Liver (tissue), 9 donors: Measurements from ENCODE around the gene DIP2A. TPM values are rescaled to one million over a fixed set of nuclear protein-coding genes. Genes with fewer than 3 reads are reported as not detected.
A peak's percentile ranks its signal among the peaks of the same experiment; 100 is the strongest.

Experiments
- DNase-seq: peaks from one replicate; pipeline ENCODE4 v3.0.0-alpha.2; 2017; ENCODE audit warnings: low spot score
- H3K27ac ChIP-seq, 2 donors: one replicate each; pipeline ENCODE4 v1.7.0; 2013; ENCODE audit warnings: inconsistent platforms in 2 of 2, low read length in 2 of 2, control low read depth in 1 of 2, low read depth in 1 of 2, mild to moderate bottlenecking in 1 of 2
- H3K27me3 ChIP-seq, 4 donors: one replicate each; pipeline versions ENCODE4 v1.6.1 to v1.7.0; 2013; ENCODE audit warnings: low read length in 3 of 4, inconsistent platforms in 1 of 4, mild to moderate bottlenecking in 1 of 4, moderate library complexity in 1 of 4; ENCODE audit not compliant: control insufficient read depth in 4 of 4, insufficient read depth in 4 of 4
- H3K36me3 ChIP-seq, 4 donors: one replicate each; pipeline versions ENCODE4 v1.6.1 to v1.7.0; 2013; ENCODE audit warnings: low read length in 3 of 4, mild to moderate bottlenecking in 3 of 4, low read depth in 1 of 4, moderate library complexity in 1 of 4; ENCODE audit not compliant: control insufficient read depth in 4 of 4, insufficient read depth in 3 of 4
- H3K4me1 ChIP-seq, 4 donors: one replicate each; pipeline versions ENCODE4 v1.6.1 to v1.7.0; 2013; ENCODE audit warnings: low read length in 3 of 4, mild to moderate bottlenecking in 3 of 4, moderate library complexity in 1 of 4; ENCODE audit not compliant: control insufficient read depth in 4 of 4, insufficient read depth in 4 of 4
- H3K4me3 ChIP-seq, 3 donors: one replicate each; pipeline versions ENCODE4 v1.6.1 to v1.7.0; 2013; ENCODE audit warnings: low read length in 3 of 3, control low read depth in 1 of 3, low read depth in 1 of 3, mild to moderate bottlenecking in 1 of 3
- H3K9ac ChIP-seq, 2 donors: one replicate each; pipeline ENCODE4 v1.7.0; 2013; ENCODE audit warnings: low read length in 2 of 2, mild to moderate bottlenecking in 2 of 2, moderate library complexity in 2 of 2, control low read depth in 1 of 2, low read depth in 1 of 2
- H3K9me3 ChIP-seq, 4 donors: one replicate each; pipeline versions ENCODE4 v1.6.1 to v1.7.0; 2013; ENCODE audit warnings: low read length in 3 of 4; ENCODE audit not compliant: control insufficient read depth in 4 of 4
- EGR1 ChIP-seq, 2 donors: IDR thresholded peaks; 2 replicates each; pipeline ENCODE4 v1.6.1; 2016 to 2018; ENCODE audit warnings: antibody characterized with exemption in 2 of 2, low read depth in 2 of 2
- FOXA1 ChIP-seq: IDR thresholded peaks from 2 replicates; pipeline ENCODE4 v1.6.1; 2016; ENCODE audit warnings: antibody characterized with exemption
- GABPA ChIP-seq, 2 donors: IDR thresholded peaks in 1 of 2; conservative IDR thresholded peaks in 1 of 2; 2 replicates each; pipeline ENCODE4 v1.6.1; 2016; ENCODE audit warnings: antibody characterized with exemption in 2 of 2, mild to moderate bottlenecking in 1 of 2, moderate library complexity in 1 of 2
- HNF4A ChIP-seq, 2 donors: conservative IDR thresholded peaks; 2 replicates each; pipeline ENCODE4 v1.6.1; 2016; ENCODE audit warnings: antibody characterized with exemption in 2 of 2, mild to moderate bottlenecking in 2 of 2
- HNF4G ChIP-seq: IDR thresholded peaks from 2 replicates; pipeline ENCODE4 v1.6.1; 2016; ENCODE audit warnings: antibody characterized with exemption
- JUND ChIP-seq, 2 donors: IDR thresholded peaks; 2 replicates each; pipeline ENCODE4 v1.6.1; 2016; ENCODE audit warnings: antibody characterized with exemption in 2 of 2
- NR2F2 ChIP-seq: IDR thresholded peaks from 2 replicates; pipeline ENCODE4 v1.6.1; 2016; ENCODE audit warnings: antibody characterized with exemption
- RAD21 ChIP-seq, 2 donors: IDR thresholded peaks; 2 replicates each; pipeline ENCODE4 v1.6.1; 2016; ENCODE audit warnings: antibody characterized with exemption in 2 of 2, mild to moderate bottlenecking in 2 of 2
- RXRA ChIP-seq, 2 donors: IDR thresholded peaks; 2 replicates each; pipeline ENCODE4 v1.6.1; 2017 to 2018; ENCODE audit warnings: antibody characterized with exemption in 2 of 2, mild to moderate bottlenecking in 1 of 2
- SP1 ChIP-seq: IDR thresholded peaks from 2 replicates; pipeline ENCODE4 v1.6.1; 2018; ENCODE audit warnings: antibody characterized with exemption, mild to moderate bottlenecking
- TAF1 ChIP-seq: conservative IDR thresholded peaks from 2 replicates; pipeline ENCODE4 v1.6.1; 2016; ENCODE audit warnings: antibody characterized with exemption, mild to moderate bottlenecking
- YY1 ChIP-seq: IDR thresholded peaks from 2 replicates; pipeline ENCODE4 v1.6.1; 2016; ENCODE audit warnings: antibody characterized with exemption, mild to moderate bottlenecking
- WGBS: extraction: QIAGEN DNeasy Blood & Tissue Kit; methylation state at CpG from one replicate; pipeline ENCODE4 v1.1.7; 2013; 5-methylcytosine and 5-hydroxymethylcytosine counted together
- polyA plus RNA-seq, 2 donors: library from polyadenylated mRNA; stranded (reverse) in 1 of 2; unstranded in 1 of 2; fragments of 200-250 nt in 1 of 2; fragments of >200 nt in 1 of 2; fragmentation: Nextera tagmentation in 1 of 2; extraction: Ambion mirVana in 1 of 2; gene quantifications; one replicate each; pipeline versions ENCODE4 v1.2.1 to v1.2.3, GENCODE V29; 2013 to 2015
- total RNA-seq, 2 donors: library from RNA; depleted of rRNA; stranded (reverse); fragments of >200 nt; gene quantifications; one replicate each; pipeline ENCODE4 v1.2.3, GENCODE V29; 2014
- TF ChIP-seq, protein P1 (sequence below): IDR thresholded peaks from 2 replicates; pipeline ENCODE4 v1.6.1; 2016; ENCODE audit warnings: antibody characterized with exemption
- TF ChIP-seq, protein P2 (sequence below): IDR thresholded peaks from 2 replicates; pipeline ENCODE4 v1.6.1; 2016; ENCODE audit warnings: antibody characterized with exemption, mild to moderate bottlenecking
- donor health status: healthy.
- donor health status: healthy.
- donor health status: healthy.
- donor health status: healthy.
- donor health status: healthy.

Gene DIP2A, protein sequence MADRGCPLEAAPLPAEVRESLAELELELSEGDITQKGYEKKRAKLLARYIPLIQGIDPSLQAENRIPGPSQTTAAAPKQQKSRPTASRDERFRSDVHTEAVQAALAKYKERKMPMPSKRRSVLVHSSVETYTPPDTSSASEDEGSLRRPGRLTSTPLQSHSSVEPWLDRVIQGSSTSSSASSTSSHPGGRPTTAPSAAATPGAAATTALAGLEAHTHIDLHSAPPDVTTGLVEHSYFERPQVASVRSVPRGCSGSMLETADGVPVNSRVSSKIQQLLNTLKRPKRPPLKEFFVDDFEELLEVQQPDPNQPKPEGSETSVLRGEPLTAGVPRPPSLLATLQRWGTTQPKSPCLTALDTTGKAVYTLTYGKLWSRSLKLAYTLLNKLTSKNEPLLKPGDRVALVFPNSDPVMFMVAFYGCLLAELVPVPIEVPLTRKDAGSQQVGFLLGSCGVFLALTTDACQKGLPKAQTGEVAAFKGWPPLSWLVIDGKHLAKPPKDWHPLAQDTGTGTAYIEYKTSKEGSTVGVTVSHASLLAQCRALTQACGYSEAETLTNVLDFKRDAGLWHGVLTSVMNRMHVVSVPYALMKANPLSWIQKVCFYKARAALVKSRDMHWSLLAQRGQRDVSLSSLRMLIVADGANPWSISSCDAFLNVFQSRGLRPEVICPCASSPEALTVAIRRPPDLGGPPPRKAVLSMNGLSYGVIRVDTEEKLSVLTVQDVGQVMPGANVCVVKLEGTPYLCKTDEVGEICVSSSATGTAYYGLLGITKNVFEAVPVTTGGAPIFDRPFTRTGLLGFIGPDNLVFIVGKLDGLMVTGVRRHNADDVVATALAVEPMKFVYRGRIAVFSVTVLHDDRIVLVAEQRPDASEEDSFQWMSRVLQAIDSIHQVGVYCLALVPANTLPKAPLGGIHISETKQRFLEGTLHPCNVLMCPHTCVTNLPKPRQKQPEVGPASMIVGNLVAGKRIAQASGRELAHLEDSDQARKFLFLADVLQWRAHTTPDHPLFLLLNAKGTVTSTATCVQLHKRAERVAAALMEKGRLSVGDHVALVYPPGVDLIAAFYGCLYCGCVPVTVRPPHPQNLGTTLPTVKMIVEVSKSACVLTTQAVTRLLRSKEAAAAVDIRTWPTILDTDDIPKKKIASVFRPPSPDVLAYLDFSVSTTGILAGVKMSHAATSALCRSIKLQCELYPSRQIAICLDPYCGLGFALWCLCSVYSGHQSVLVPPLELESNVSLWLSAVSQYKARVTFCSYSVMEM (N-terminal part only)
- 10 to 100 TPM in 1 of 2 donors, 1 to 10 TPM in 1; 9.6 to 21.7 TPM for total RNA-seq
- polyA plus RNA-seq: 1 to 10 TPM; 3.8 to 5.3 TPM

DNA sequence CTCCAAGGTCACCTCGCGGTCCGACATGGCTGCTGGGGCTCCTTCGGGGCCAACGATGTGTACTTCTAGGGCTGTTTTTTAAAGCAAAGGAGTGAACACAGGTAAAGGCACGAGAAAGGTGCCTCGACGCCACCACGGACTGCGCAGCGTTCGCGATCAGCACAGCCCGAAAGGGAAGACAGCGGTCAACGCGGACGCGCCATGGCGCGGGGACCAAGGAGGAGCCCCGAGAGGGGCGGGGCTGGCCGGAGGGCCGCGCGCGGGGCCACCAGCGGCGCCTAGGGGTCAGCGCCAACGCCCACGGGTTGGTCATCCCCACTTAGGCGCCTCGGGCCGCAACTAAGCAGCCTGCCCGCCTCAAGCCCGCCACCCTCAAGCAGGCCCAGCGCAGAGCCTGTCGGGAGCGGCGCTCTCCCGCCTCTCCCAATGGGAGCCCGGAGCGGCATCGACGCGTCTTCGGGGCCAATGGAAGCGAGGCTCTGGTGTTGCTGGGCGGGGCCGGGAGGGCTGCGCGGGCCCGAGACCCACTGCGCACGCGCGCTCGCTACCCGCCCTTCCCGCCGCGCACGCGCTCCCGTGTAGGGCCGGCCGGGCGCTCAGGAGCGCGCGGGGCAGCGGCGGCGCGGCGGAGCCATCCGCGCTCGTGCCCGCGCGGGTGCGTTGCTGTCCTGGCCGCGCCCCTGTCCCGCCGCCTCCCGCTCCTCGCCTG, at the start of gene DIP2A:
TSS of gene DIP2A (plus strand) at position 577 of the 709 bp plus-strand sequence. CDS start 241 bp downstream, outside the sequence.
- Histone ChIP-seq H3K9ac (peak within 1 kb of the TSS; percentile 89 to 90), H3K36me3 (peaks cover 0 to 2% (median 0%) of the 10 kb centered on the region in 4 donors), H3K27ac (peak within 1 kb of the TSS; percentile 89 to 91), H3K9me3 (no peaks in the 10 kb centered on the region), H3K4me1 (peaks cover 2 to 21% (median 16%) of the 10 kb centered on the region in 4 donors), H3K27me3 (no peaks in the 10 kb centered on the region), H3K4me3 (peak within 1 kb of the TSS; percentile 92 to 95 (median 95))
- peak; percentile 94 for DNase-seq
- TF ChIP-seq, protein P1, sequence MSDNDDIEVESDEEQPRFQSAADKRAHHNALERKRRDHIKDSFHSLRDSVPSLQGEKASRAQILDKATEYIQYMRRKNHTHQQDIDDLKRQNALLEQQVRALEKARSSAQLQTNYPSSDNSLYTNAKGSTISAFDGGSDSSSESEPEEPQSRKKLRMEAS: no peak
- TF ChIP-seq RAD21 (IDR thresholded peaks at IDR 0.05): peak in 1 of 2 donors; percentile 21
- TF ChIP-seq RXRA (IDR thresholded peaks at IDR 0.05): no peak
- TF ChIP-seq, protein P2, sequence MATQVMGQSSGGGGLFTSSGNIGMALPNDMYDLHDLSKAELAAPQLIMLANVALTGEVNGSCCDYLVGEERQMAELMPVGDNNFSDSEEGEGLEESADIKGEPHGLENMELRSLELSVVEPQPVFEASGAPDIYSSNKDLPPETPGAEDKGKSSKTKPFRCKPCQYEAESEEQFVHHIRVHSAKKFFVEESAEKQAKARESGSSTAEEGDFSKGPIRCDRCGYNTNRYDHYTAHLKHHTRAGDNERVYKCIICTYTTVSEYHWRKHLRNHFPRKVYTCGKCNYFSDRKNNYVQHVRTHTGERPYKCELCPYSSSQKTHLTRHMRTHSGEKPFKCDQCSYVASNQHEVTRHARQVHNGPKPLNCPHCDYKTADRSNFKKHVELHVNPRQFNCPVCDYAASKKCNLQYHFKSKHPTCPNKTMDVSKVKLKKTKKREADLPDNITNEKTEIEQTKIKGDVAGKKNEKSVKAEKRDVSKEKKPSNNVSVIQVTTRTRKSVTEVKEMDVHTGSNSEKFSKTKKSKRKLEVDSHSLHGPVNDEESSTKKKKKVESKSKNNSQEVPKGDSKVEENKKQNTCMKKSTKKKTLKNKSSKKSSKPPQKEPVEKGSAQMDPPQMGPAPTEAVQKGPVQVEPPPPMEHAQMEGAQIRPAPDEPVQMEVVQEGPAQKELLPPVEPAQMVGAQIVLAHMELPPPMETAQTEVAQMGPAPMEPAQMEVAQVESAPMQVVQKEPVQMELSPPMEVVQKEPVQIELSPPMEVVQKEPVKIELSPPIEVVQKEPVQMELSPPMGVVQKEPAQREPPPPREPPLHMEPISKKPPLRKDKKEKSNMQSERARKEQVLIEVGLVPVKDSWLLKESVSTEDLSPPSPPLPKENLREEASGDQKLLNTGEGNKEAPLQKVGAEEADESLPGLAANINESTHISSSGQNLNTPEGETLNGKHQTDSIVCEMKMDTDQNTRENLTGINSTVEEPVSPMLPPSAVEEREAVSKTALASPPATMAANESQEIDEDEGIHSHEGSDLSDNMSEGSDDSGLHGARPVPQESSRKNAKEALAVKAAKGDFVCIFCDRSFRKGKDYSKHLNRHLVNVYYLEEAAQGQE: peak; percentile 50
- no peak for TF ChIP-seq NR2F2
- TF ChIP-seq FOXA1: no peak
- peak; percentile 67 for TF ChIP-seq SP1
- no peak for TF ChIP-seq TAF1
- no peak for TF ChIP-seq JUND (IDR thresholded peaks at IDR 0.05)
- no peak for TF ChIP-seq GABPA (IDR thresholded peaks at IDR 0.05 in 1 of 2, conservative IDR thresholded peaks at IDR 0.05 in 1 of 2)
- TF ChIP-seq YY1: peak; percentile 76
- TF ChIP-seq EGR1 (IDR thresholded peaks at IDR 0.05; ENCODE audit: low read depth in 2 of 2): peak in 1 of 2 donors; percentile 67
- under 1% methylated on average over 91 of the region's 91 CpGs for WGBS

DNA sequence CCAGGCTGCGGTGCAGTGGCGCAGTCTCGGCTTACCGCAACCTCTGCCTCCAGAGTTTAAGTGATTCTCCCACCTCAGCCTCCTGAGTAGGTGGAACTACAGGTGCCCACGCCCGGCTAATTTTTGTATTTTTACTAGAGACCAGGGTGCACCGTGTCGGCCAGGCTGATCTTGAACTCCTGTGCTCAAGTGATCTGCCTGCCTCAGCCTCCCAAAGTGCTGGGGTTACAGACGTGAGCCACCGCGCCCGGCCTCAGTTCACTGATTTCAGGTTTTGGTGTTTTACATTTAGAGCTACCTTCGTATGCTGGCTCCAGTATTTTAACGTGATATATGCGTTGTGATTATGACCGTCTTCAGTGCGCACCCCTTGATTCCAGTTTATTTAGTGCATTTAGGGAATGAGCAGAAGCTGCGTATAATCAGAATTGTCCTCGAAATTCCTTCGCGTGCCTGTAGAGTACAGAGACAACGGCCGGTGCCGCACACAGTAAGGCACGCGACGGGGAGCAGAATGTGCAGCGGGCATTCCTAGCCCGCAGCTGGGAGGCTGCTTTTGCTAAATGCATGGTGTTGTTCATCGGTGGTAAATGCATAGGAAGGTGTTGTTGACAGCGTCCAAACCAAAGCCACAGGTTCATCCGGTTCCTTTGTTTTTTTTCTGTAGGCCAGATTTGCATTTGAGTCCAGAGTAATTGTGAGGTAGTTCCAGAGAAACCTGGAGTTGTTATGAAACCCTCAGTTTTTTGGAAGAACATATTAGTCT, 48.9 kb upstream of the DIP2A start:
- Histone ChIP-seq H3K27ac (no peak overlapping the region), H3K27me3 (no peaks in the 10 kb centered on the region), H3K36me3 (peaks cover 5 to 14% (median 9%) of the 10 kb centered on the region in 4 donors), H3K9me3 (no peaks in the 10 kb centered on the region), H3K4me1 (no peaks in the 10 kb centered on the region), H3K9ac (no peak overlapping the region), H3K4me3 (no peak overlapping the region)
- 97% methylated on average over 32 of the region's 32 CpGs for WGBS
- TF ChIP-seq HNF4G (no peak), HNF4A (conservative IDR thresholded peaks at IDR 0.05) (no peak), JUND (IDR thresholded peaks at IDR 0.05) (no peak)
- no peak for DNase-seq
